Right lobe of liver (tissue), 6 donors: ENCODE results near the gene IRF2. TPM values are rescaled to one million over a fixed set of nuclear protein-coding genes. Genes with fewer than 3 reads are reported as not detected.
A peak's percentile ranks its signal among the peaks of the same experiment; 100 is the strongest.

Experiments used
- ATAC-seq, 4 donors: fragments of 200-7000 bp; cut with Tn5 transposase; one replicate each; pipeline ENCODE4 v1.9.1; 2020; ENCODE audit warnings: mild to moderate bottlenecking in 4 of 4, moderate library complexity in 4 of 4
- DNase-seq, 3 donors: peaks; one replicate each; pipeline ENCODE4 v3.0.0-alpha.2; 2020
- H3K27ac ChIP-seq, 3 donors: fragments of 200-600 bp; one replicate each; pipeline ENCODE4 v1.8.0; 2022
- H3K27me3 ChIP-seq, 2 donors: fragments of 200-600 bp; one replicate each; pipeline ENCODE4 v1.8.0; 2022
- H3K36me3 ChIP-seq, 4 donors: fragments of 200-600 bp; sonication (generic) in 1 of 4; one replicate each; pipeline versions ENCODE4 v1.5.1 to v1.8.0; 2017 to 2022; ENCODE audit warnings: control low read depth in 1 of 4
- H3K4me1 ChIP-seq, 4 donors: fragments of 200-600 bp; sonication (generic) in 1 of 4; one replicate each; pipeline versions ENCODE4 v1.5.1 to v1.8.0; 2017 to 2022; ENCODE audit warnings: control low read depth in 1 of 4
- H3K4me3 ChIP-seq, 3 donors: fragments of 200-600 bp; one replicate each; pipeline ENCODE4 v1.8.0; 2022
- H3K9me3 ChIP-seq, 4 donors: fragments of 200-600 bp; sonication (generic) in 1 of 4; one replicate each; pipeline versions ENCODE4 v1.5.1 to v1.8.0; 2017 to 2022; ENCODE audit warnings: control low read depth in 1 of 4
- POLR2A ChIP-seq: fragments of 450-650 bp; IDR thresholded peaks from one replicate; pipeline ENCODE4 v1.6.1; 2017; ENCODE audit warnings: antibody characterized with exemption, mild to moderate bottlenecking
- WGBS: methylation state at CpG from one replicate; pipeline ENCODE4 v1.1.6; 2018; ENCODE audit warnings: low coverage, low lambda C conversion rate; ENCODE audit not compliant: insufficient coverage; ENCODE audit errors: missing lambda C conversion rate; 5-methylcytosine and 5-hydroxymethylcytosine counted together
- intact Hi-C, 2 donors: fragments of 100-400 bp; cut with DNase I; formaldehyde crosslinking; loops; one replicate each; pipeline versions ENCODE4 v1.11.2 to v1.14.1; 2022
- total RNA-seq, 6 experiments: library from RNA; depleted of rRNA in 2 of 6; stranded (reverse); fragments of >200 nt in 2 of 6; fragmentation: NEBNext Ultra II Directional in 3 of 6; extraction: Animal tissue kit (Norgen Biotek cat#: 25700) in 3 of 6; gene quantifications; one replicate each; pipeline versions ENCODE4 v1.1.0 to v1.2.4, GENCODE V29; 2016 to 2023
- TF ChIP-seq, protein P1 (sequence below), 4 donors: fragments of 200-600 bp in 3 of 4; fragments of 450-650 bp in 1 of 4; IDR thresholded peaks; one replicate each; pipeline versions ENCODE4 v1.5.1 to v1.8.0; 2016 to 2022; ENCODE audit warnings: antibody characterized with exemption in 4 of 4, mild to moderate bottlenecking in 2 of 4
- donor health status: DM: no; HTN: yes; CAD: no.
- donor health status: DM: no; HTN: no; CAD: no.
- donor health status: DM: no; HTN: no; CAD: no.
- donor health status: DM: no; HTN: yes; CAD: no.
- donor health status: DM: no; HTN: yes; CAD: no.

Gene IRF2
- total RNA-seq, 6 experiments from 2014 or later, result 16.9 to 29.0 (median 21.3) TPM

- peak overlapping the region in 1 of 3 donors; percentile 61 for H3K27ac ChIP-seq
- ATAC-seq (peak in 3 of 4 donors; percentile 17 to 52 (median 50)), DNase-seq (no peak)
- no peaks in the 10 kb centered on the region for H3K9me3 ChIP-seq
- no peak overlapping the region for H3K4me3 ChIP-seq
- WGBS, result 7% methylated on average over 1 of the region's 1 CpG
- H3K4me1 ChIP-seq, result peaks cover 0 to 46% (median 18%) of the 10 kb centered on the region in 4 donors
- TF ChIP-seq POLR2A, result no peak
- TF ChIP-seq, protein P1, sequence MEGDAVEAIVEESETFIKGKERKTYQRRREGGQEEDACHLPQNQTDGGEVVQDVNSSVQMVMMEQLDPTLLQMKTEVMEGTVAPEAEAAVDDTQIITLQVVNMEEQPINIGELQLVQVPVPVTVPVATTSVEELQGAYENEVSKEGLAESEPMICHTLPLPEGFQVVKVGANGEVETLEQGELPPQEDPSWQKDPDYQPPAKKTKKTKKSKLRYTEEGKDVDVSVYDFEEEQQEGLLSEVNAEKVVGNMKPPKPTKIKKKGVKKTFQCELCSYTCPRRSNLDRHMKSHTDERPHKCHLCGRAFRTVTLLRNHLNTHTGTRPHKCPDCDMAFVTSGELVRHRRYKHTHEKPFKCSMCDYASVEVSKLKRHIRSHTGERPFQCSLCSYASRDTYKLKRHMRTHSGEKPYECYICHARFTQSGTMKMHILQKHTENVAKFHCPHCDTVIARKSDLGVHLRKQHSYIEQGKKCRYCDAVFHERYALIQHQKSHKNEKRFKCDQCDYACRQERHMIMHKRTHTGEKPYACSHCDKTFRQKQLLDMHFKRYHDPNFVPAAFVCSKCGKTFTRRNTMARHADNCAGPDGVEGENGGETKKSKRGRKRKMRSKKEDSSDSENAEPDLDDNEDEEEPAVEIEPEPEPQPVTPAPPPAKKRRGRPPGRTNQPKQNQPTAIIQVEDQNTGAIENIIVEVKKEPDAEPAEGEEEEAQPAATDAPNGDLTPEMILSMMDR (IDR thresholded peaks at IDR 0.05), result no peak
- no peaks in the 10 kb centered on the region for H3K27me3 ChIP-seq
- intact Hi-C loops, result loop anchor here in 1 of 2 donors (10.0 kb wide), 1 partner anchor 55 kb away; no protein-coding TSS in a partner anchor
- no peaks in the 10 kb centered on the region for H3K36me3 ChIP-seq
These were observed 5.2 kb upstream of the IRF2 start for GRCh38 chr4:184479516-184479950.

DNA sequence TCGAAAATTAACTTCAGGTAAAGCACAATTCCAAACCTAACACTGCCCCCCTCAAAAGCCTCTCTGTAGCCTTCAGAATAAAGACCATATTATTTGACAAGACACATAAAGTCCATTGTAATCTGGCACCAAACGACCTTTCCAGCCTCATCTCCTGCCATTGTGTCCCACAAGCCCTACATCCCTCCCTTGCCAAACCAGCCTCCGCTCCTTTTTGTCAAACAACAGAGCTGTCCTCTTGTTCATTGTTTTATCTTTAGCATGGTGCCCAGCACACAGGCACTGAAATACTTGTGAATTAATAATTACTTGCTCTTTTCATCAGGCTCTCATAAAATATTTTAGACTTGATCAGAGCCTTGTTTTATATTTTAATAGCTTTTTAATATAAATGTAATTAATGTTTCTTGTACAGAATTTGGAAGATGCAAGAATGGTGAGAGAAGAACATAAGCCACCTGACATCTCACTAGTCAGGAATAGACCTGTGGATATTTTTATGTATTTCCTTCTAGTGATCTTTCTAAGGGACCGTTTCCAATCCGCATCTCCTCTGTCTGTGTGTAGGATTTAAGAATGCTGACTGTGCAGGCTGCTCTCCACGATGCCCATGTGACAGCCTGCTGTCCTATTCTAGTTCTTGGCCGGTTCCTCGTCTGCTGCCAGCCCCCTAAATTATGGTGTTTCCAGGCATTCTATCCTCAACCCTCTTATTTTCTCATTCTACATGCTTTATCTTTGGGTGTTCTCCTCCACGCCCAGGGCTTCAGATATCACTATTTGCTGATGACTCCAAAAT is 3.0 kb upstream of the IRF2 start:
- Histone ChIP-seq H3K27ac (peak overlapping the region in 2 of 3 donors; percentile 24 to 49), H3K4me1 (peaks cover 0 to 46% (median 18%) of the 10 kb centered on the region in 4 donors), H3K27me3 (no peaks in the 10 kb centered on the region), H3K36me3 (no peaks in the 10 kb centered on the region), H3K4me3 (no peak overlapping the region), H3K9me3 (no peaks in the 10 kb centered on the region)
- no peak for ATAC-seq
- TF ChIP-seq POLR2A, result no peak
- TF ChIP-seq, protein P1 (IDR thresholded peaks at IDR 0.05), result no peak
- no peak for DNase-seq
- intact Hi-C loops, result loop anchor here in 1 of 2 donors (10.0 kb wide), 1 partner anchor 57 kb away; no protein-coding TSS in a partner anchor
- WGBS, result 28% methylated on average over 9 of the region's 9 CpGs

DNA sequence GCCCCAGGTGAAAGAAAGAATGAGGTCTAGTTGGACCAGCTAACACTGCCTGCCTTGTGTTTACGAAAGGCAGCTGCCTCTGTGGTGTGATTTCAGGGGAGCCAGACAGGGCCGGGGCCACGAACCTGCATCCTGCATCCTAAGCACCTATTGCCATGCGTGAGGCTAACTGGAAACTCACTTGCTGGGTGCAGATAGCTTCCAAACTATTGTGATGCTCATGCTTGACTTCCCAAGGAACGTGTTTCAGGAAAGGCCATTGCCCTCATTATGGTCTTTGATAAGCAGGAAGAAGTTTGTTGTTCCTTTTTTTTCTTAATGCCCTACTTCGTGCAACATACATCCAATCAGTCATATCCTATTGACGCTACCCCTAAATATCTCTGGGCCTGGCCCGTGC is 2.3 kb upstream of the IRF2 start:
- DNase-seq, result peak in 1 of 3 donors; percentile 48
- WGBS, result 13% methylated on average over 3 of the region's 8 CpGs
- Histone ChIP-seq H3K4me1 (peaks cover 0 to 48% (median 18%) of the 10 kb centered on the region in 4 donors), H3K36me3 (no peaks in the 10 kb centered on the region), H3K27me3 (no peaks in the 10 kb centered on the region), H3K27ac (peak overlapping the region in 2 of 3 donors; percentile 24 to 49), H3K4me3 (peak overlapping the region in 2 of 3 donors; percentile 1 to 10), H3K9me3 (no peaks in the 10 kb centered on the region)
- intact Hi-C loops, result loop anchor here in 1 of 2 donors (10.0 kb wide), 1 partner anchor 58 kb away; no protein-coding TSS in a partner anchor
- ATAC-seq, result no peak
- TF ChIP-seq, protein P1 (IDR thresholded peaks at IDR 0.05), result no peak
- no peak for TF ChIP-seq POLR2A

GRCh38 chr4:184475498-184475897 is 1.1 kb upstream of the IRF2 start:
- H3K4me3 ChIP-seq, result peak overlapping the region; percentile 83 to 91 (median 84)
- H3K27ac ChIP-seq, result peak overlapping the region; percentile 97 to 99 (median 98)
- TF ChIP-seq POLR2A, result no peak
- DNase-seq (no peak), ATAC-seq (no peak)
- H3K4me1 ChIP-seq, result peaks cover 0 to 60% (median 24%) of the 10 kb centered on the region in 4 donors
- intact Hi-C loops, result loop anchor here in 1 of 2 donors (10.0 kb wide), 1 partner anchor 59 kb away; no protein-coding TSS in a partner anchor
- H3K27me3 ChIP-seq, result no peaks in the 10 kb centered on the region
- H3K9me3 ChIP-seq, result no peaks in the 10 kb centered on the region
- 30% methylated on average over 6 of the region's 6 CpGs for WGBS
- no peaks in the 10 kb centered on the region for H3K36me3 ChIP-seq

DNA sequence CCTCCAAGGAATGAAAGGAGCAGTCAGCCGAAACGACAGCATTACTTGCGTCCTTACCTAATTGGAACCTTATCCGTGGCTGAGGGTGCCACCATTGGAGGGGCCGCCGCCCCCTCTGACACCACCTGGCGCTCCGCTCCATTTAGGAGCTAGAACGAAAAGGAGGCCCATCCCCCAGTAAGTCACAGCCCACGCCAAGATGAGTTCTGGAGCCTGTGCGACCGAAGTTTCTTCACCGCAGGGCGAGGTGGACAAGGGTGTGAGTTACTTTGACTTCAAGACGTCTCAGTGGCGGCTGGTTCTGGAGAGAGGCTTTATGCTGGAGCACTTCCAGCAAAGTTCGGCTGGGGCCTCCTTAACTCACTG is 729 bp upstream of the IRF2 start:
- H3K27ac ChIP-seq, result peak overlapping the region; percentile 97 to 99 (median 98)
- peak overlapping the region; percentile 83 to 91 (median 84) for H3K4me3 ChIP-seq
- DNase-seq, result peak; percentile 42 to 66 (median 61)
- intact Hi-C loops, result loop anchor here in 1 of 2 donors (10.0 kb wide), 1 partner anchor 60 kb away; no protein-coding TSS in a partner anchor
- H3K27me3 ChIP-seq, result no peaks in the 10 kb centered on the region
- H3K36me3 ChIP-seq, result no peaks in the 10 kb centered on the region
- peaks cover 0 to 63% (median 27%) of the 10 kb centered on the region in 4 donors for H3K4me1 ChIP-seq
- WGBS, result 0% methylated on average over 7 of the region's 17 CpGs
- H3K9me3 ChIP-seq, result no peaks in the 10 kb centered on the region
- peak in 2 of 4 donors; percentile 0 to 1 for ATAC-seq
- TF ChIP-seq, protein P1 (IDR thresholded peaks at IDR 0.05), result no peak
- no peak for TF ChIP-seq POLR2A
